Esophagus squamous epithelium (tissue), 5 donors: ENCODE measurements around the gene FETUB. TPM values are rescaled to one million over a fixed set of nuclear protein-coding genes. Genes with fewer than 3 reads are reported as not detected.

Experiments
- DNase-seq: peaks from one replicate; lab custom pipeline; 2025; lab: John Stamatoyannopoulos, UW
- H3K27ac ChIP-seq, 4 donors: fragments of 200-600 bp; sonication (generic); one replicate each; pipeline ENCODE4 v1.5.1; 2016 to 2019; ENCODE audit warnings: mild to moderate bottlenecking in 1 of 4
- H3K27me3 ChIP-seq, 4 donors: fragments of 200-600 bp; sonication (generic); 1 replicate in 3 of 4; 2 replicates in 1 of 4; pipeline versions ENCODE4 v1.5.1 to v1.6.0; 2017 to 2021; ENCODE audit warnings: antibody characterized with exemption in 1 of 4
- H3K36me3 ChIP-seq, 3 donors: fragments of 200-600 bp; sonication (generic); one replicate each; pipeline ENCODE4 v1.5.1; 2016 to 2019
- H3K4me1 ChIP-seq, 3 donors: fragments of 200-600 bp; sonication (generic); one replicate each; pipeline ENCODE4 v1.5.1; 2017 to 2019
- H3K4me3 ChIP-seq, 4 donors: fragments of 200-600 bp; sonication (generic); 1 replicate in 3 of 4; 2 replicates in 1 of 4; pipeline ENCODE4 v1.5.1; 2016 to 2019; ENCODE audit warnings: mild to moderate bottlenecking in 2 of 4, moderate library complexity in 1 of 4
- H3K9me3 ChIP-seq, 3 donors: fragments of 200-600 bp; sonication (generic); one replicate each; pipeline ENCODE4 v1.5.1; 2016 to 2019
- POLR2A ChIP-seq, 4 donors: fragments of 450-650 bp; IDR thresholded peaks; one replicate each; pipeline ENCODE4 v1.6.1; 2017; ENCODE audit warnings: antibody characterized with exemption in 4 of 4, mild to moderate bottlenecking in 4 of 4, moderate library complexity in 3 of 4
- WGBS, 2 donors: methylation state at CpG; one replicate each; pipeline ENCODE4 v1.1.5; 2018; 5-methylcytosine and 5-hydroxymethylcytosine counted together
- intact Hi-C: fragments of 100-400 bp; cut with DNase I; formaldehyde crosslinking; loops from one replicate; pipeline ENCODE4 v1.15.0; 2022
- total RNA-seq, 4 donors: library from RNA; depleted of rRNA; stranded (reverse); fragments of >200 nt; gene quantifications; one replicate each; pipeline ENCODE4 v1.1.0, GENCODE V29; 2016
- TF ChIP-seq, protein P1 (sequence below), 6 experiments: fragments of 450-650 bp in 4 of 6; fragments of 200-600 bp in 2 of 6; sonication (generic) in 2 of 6; IDR thresholded peaks; one replicate each; pipeline ENCODE4 v1.5.1; 2016 to 2019; ENCODE audit warnings: antibody characterized with exemption in 6 of 6, mild to moderate bottlenecking in 4 of 6, moderate library complexity in 4 of 6
- donor health status: DM: yes; HTN: yes; CAD: no.

Gene FETUB
- total RNA-seq, 4 donors from 2014 or later = 0.26 to 23.3 (median 5.0) TPM

DNA sequence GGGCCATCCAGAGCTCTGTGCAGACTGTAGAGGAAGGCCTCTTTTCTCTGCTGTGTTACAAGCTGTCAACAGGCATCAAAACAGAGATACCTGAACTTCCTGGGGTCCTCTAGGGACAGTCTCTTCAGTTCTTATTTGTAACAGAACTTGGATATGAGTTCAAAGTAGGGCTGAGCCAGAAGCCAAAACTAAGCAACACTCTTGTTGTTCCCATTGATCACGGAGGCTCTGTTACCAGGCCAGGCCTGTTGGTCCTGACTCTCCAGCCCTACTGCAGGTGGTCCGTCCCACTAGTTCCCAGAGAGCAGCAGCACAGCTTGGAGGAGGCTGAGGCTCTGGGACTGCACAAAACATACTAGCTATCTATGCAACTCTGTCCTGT lies 40.4 kb upstream of the FETUB start:
- intact Hi-C loops = no loop called here
- H3K36me3 ChIP-seq = no peaks in the 10 kb centered on the region
- H3K9me3 ChIP-seq = no peaks in the 10 kb centered on the region
- H3K4me3 ChIP-seq = no peak overlapping the region
- TF ChIP-seq, protein P1, sequence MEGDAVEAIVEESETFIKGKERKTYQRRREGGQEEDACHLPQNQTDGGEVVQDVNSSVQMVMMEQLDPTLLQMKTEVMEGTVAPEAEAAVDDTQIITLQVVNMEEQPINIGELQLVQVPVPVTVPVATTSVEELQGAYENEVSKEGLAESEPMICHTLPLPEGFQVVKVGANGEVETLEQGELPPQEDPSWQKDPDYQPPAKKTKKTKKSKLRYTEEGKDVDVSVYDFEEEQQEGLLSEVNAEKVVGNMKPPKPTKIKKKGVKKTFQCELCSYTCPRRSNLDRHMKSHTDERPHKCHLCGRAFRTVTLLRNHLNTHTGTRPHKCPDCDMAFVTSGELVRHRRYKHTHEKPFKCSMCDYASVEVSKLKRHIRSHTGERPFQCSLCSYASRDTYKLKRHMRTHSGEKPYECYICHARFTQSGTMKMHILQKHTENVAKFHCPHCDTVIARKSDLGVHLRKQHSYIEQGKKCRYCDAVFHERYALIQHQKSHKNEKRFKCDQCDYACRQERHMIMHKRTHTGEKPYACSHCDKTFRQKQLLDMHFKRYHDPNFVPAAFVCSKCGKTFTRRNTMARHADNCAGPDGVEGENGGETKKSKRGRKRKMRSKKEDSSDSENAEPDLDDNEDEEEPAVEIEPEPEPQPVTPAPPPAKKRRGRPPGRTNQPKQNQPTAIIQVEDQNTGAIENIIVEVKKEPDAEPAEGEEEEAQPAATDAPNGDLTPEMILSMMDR (IDR thresholded peaks at IDR 0.05) = no peak
- no peak for TF ChIP-seq POLR2A (IDR thresholded peaks at IDR 0.05)
- WGBS, 2 donors = 75 to 80% methylated on average over 2 of the region's 2 CpGs
- no peak overlapping the region for H3K27ac ChIP-seq
- H3K4me1 ChIP-seq = peaks cover 0 to 3% (median 0%) of the 10 kb centered on the region in 3 donors
- no peak for DNase-seq
- no peaks in the 10 kb centered on the region for H3K27me3 ChIP-seq

DNA sequence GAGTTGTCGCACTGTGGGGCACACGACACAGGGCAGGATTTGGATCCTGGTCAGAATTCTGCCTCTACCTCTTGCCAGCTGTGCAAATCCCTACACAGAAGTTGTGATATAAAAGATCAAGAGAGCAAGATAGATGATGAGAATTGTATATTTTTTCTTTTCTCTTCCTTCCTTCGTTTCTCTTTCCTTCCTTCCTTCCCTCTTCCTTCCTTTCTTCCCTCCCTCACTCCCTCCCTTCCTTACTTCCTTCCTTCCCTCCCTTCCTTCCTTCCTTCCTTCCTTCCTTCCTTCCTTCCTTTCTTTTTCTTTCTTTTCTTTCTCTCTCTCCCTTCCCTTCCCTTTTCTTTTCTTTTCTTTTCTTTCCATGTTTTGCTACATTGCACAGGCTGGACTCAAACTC lies 39.3 kb upstream of the FETUB start:
- WGBS, 2 donors = 62 to 74% methylated on average over 3 of the region's 3 CpGs
- Histone ChIP-seq H3K27me3 (no peaks in the 10 kb centered on the region), H3K4me3 (no peak overlapping the region), H3K4me1 (peaks cover 0 to 9% (median 0%) of the 10 kb centered on the region in 3 donors), H3K36me3 (no peaks in the 10 kb centered on the region), H3K27ac (no peak overlapping the region), H3K9me3 (no peaks in the 10 kb centered on the region)
- DNase-seq = no peak
- no peak for TF ChIP-seq POLR2A (IDR thresholded peaks at IDR 0.05)
- TF ChIP-seq, protein P1 (IDR thresholded peaks at IDR 0.05) = no peak
- intact Hi-C loops = no loop called here

DNA sequence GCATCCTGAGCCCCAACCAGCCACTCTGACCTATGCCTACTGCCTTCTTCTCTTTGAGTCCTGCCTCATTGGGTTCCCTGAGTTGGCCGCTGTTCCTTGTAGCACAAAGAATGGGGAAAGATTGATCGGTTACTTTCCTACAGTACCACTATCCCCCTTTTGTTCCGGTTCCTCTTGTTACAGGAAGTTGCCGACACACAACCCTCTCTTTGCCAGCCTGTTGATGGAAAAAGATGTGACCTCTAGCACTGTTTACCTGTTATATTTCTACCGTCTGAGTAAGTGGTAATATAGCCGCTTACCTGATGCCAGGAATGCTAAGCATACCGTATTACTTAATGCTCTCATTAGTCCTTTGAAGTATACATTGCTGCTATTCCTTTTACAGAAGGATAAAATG lies 37.0 kb upstream of the FETUB start:
- no peak overlapping the region for H3K27ac ChIP-seq
- H3K36me3 ChIP-seq = no peaks in the 10 kb centered on the region
- no peak for DNase-seq
- 72 to 87% methylated on average over 7 of the region's 7 CpGs for WGBS, 2 donors
- peaks cover 0 to 9% (median 0%) of the 10 kb centered on the region in 3 donors for H3K4me1 ChIP-seq
- no peak for TF ChIP-seq POLR2A (IDR thresholded peaks at IDR 0.05)
- TF ChIP-seq, protein P1 (IDR thresholded peaks at IDR 0.05) = no peak
- no peaks in the 10 kb centered on the region for H3K9me3 ChIP-seq
- H3K27me3 ChIP-seq = no peaks in the 10 kb centered on the region
- intact Hi-C loops = no loop called here
- no peak overlapping the region for H3K4me3 ChIP-seq

DNA sequence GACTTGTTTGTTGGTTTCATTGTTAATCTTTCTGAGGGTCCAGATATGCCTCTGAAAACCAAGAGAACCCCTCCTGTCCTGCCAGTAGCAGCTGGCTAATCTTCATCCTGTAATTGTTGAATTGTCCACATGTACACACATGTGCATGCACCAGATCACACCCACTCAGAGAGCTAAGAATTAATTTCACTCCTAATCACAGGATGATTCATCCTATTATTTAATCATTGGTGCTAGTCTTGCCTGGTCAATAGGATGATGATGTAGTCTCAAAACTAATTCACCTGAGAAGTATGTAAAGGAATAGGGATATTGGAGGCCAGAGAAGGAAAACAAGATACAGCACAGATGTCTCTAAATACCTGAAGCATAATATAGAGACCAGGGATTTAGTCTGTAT lies 35.1 kb upstream of the FETUB start:
- Histone ChIP-seq H3K4me1 (peaks cover 0 to 9% (median 0%) of the 10 kb centered on the region in 3 donors), H3K27ac (no peak overlapping the region), H3K36me3 (no peaks in the 10 kb centered on the region), H3K9me3 (no peaks in the 10 kb centered on the region), H3K27me3 (no peaks in the 10 kb centered on the region), H3K4me3 (no peak overlapping the region)
- no peak for TF ChIP-seq POLR2A (IDR thresholded peaks at IDR 0.05)
- TF ChIP-seq, protein P1 (IDR thresholded peaks at IDR 0.05) = no peak
- intact Hi-C loops = no loop called here
- no peak for DNase-seq

DNA sequence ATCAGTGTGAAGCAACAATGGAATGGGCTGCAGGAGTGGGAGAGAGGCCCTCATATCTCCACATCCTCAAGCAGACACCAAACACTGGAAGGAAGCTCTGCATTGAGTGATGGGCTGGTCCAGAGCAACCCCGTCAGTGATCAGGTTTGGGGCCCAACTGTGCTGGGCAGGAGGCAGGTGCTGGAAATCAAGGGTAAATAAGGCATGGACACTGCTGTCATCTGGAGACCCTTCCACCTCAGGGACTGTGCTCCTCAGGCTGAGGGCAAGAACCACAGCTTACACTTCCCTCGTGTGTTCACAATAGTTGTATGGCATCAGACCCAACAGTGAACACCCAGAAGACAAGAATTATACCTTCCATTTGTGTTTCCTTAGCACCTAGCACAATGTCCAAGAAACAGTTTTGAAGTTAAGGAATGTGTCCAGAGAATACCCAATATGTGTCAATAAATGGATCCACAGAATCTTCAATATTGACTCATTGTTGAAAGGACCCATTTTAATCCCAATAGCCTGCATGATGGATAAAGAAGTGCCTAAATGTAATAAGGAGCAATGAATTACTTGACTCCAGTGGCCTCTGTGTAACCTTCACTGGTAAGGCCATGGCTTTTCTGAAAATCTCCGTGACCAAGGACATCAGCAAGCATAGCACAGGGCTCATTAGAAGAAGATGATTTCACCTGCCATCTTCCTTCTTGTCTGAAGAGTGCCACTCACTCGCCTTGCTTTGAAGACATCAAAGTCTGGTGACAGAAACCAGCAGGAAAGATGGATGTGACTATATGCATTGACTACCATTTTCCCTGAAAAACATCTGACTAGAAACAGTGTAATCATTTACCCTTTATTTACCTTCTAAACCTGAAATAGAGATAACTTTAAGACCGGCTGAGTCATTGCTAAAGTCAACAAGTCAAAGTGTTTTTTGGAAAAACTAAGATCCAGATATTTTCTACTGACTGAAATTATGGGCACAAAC lies 34.3 kb upstream of the FETUB start:
- H3K36me3 ChIP-seq = no peaks in the 10 kb centered on the region
- DNase-seq = no peak

More for the DNA sequence above, 34.3 kb upstream of the FETUB start:
- 83 to 91% methylated on average over 5 of the region's 5 CpGs for WGBS, 2 donors
- Histone ChIP-seq H3K9me3 (no peaks in the 10 kb centered on the region), H3K27me3 (no peaks in the 10 kb centered on the region), H3K27ac (no peak overlapping the region), H3K4me1 (peaks cover 0 to 9% (median 0%) of the 10 kb centered on the region in 3 donors), H3K4me3 (no peak overlapping the region)
- intact Hi-C loops = no loop called here
- no peak for TF ChIP-seq POLR2A (IDR thresholded peaks at IDR 0.05)
- TF ChIP-seq, protein P1 (IDR thresholded peaks at IDR 0.05) = no peak
